ENCODE data around the gene CDC20. TPM values are rescaled to one million over a fixed set of nuclear protein-coding genes. Genes with fewer than 3 reads are reported as not detected.

The CDC20 gene
- total RNA-seq, 1 experiment from 2014 or later: 134 TPM

DNA sequence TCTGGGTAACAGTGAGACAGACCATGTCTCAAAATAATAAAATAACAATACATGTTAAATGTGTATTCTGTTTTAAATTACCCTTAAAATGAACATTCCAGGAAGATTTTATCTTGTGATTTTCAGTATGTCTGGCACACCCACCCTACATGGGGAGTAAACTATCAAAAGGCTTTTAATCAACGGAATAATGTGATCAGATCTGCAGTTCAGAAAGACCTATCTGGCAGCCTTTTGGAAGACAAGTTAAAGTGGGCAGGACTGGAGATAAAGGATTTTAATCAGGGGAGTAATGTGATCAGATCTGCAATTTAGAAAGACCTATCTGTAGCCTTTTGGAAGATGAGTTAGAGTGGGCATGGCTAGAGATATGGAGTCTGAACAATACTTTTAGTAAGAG is 20.7 kb downstream of the CDC20 start:
- H3K27me3 Mint-ChIP-seq (ENCODE audit: unreplicated experiment): no peaks in the 10 kb centered on the region
- CTCF ChIA-PET: no interaction called here
- no peak overlapping the region for H3K4me3 Mint-ChIP-seq (ENCODE audit: low read depth, unreplicated experiment)
- H3K27ac Mint-ChIP-seq (ENCODE audit: unreplicated experiment): no peak overlapping the region
- no peak for TF ChIP-seq CTCF (IDR thresholded peaks at IDR 0.05; ENCODE audit: unreplicated experiment)
- BruUV-seq (replicated peaks): no TSS peak
- H3K4me1 Mint-ChIP-seq (ENCODE audit: low read depth, unreplicated experiment): no peaks in the 10 kb centered on the region
- H3K9me3 Mint-ChIP-seq (ENCODE audit: low read depth, unreplicated experiment): no peaks in the 10 kb centered on the region
- intact Hi-C loops (cut with micrococcal nuclease; ENCODE audit: unreplicated experiment): no loop called here
- no peak for DNase-seq
- H3K36me3 Mint-ChIP-seq (ENCODE audit: insufficient read depth, unreplicated experiment): peaks cover 14% of the 10 kb centered on the region

DNA sequence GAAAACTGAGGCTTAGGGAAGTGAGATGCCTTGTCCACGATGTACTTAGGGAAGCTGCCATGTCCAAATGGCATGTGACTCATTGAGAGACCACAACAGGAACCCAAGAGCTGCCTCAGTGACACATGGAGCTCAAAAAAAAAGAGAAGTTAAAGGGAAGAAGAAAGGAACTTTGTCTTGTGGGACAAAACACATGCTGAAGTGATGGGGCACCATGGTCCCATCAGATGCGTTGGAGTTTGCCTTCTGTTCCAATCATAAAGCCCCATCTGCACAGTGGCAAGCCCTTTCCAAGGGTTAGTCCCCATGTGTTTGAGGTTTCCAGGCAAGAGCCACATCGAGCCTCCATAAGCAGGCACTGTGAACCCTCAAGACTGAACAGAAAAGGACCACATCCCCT is 22.8 kb downstream of the CDC20 start:
- CTCF ChIA-PET: interaction anchor here (0.9 kb wide), 1 partner anchor 37 kb away, joined by 4 read pairs; no protein-coding TSS in a partner anchor
- H3K27me3 Mint-ChIP-seq (ENCODE audit: unreplicated experiment): no peaks in the 10 kb centered on the region
- H3K4me1 Mint-ChIP-seq (ENCODE audit: low read depth, unreplicated experiment): no peaks in the 10 kb centered on the region
- no peak overlapping the region for H3K27ac Mint-ChIP-seq (ENCODE audit: unreplicated experiment)
- intact Hi-C loops (cut with micrococcal nuclease; ENCODE audit: unreplicated experiment): loop anchor here (5.0 kb wide), 1 partner anchor 154 kb away; no protein-coding TSS in a partner anchor
- TF ChIP-seq CTCF (IDR thresholded peaks at IDR 0.05; ENCODE audit: unreplicated experiment): no peak
- no TSS peak for BruUV-seq (replicated peaks)
- no peak for DNase-seq
- no peaks in the 10 kb centered on the region for H3K9me3 Mint-ChIP-seq (ENCODE audit: low read depth, unreplicated experiment)
- H3K36me3 Mint-ChIP-seq (ENCODE audit: insufficient read depth, unreplicated experiment): peaks cover 11% of the 10 kb centered on the region
- no peak overlapping the region for H3K4me3 Mint-ChIP-seq (ENCODE audit: low read depth, unreplicated experiment)

- DNase-seq: no peak
- no peak for TF ChIP-seq CTCF (IDR thresholded peaks at IDR 0.05; ENCODE audit: unreplicated experiment)
- Mint-ChIP-seq H3K27ac (ENCODE audit: unreplicated experiment) (no peak overlapping the region), H3K4me1 (ENCODE audit: low read depth, unreplicated experiment) (no peaks in the 10 kb centered on the region), H3K36me3 (ENCODE audit: insufficient read depth, unreplicated experiment) (peaks cover 9% of the 10 kb centered on the region), H3K9me3 (ENCODE audit: low read depth, unreplicated experiment) (no peaks in the 10 kb centered on the region), H3K27me3 (ENCODE audit: unreplicated experiment) (no peaks in the 10 kb centered on the region), H3K4me3 (ENCODE audit: low read depth, unreplicated experiment) (no peak overlapping the region)
- BruUV-seq (replicated peaks): no TSS peak
- CTCF ChIA-PET: interaction anchor here (0.9 to 1.8 kb wide), 2 partner anchors 37 to 155 kb away, joined by 4 to 15 read pairs; no protein-coding TSS in a partner anchor
- intact Hi-C loops (cut with micrococcal nuclease; ENCODE audit: unreplicated experiment): loop anchor here (5.0 kb wide), 1 partner anchor 155 kb away; no protein-coding TSS in a partner anchor
Measured at GRCh38 chr1:43382027-43382779, 23.4 kb downstream of the CDC20 start.

- no peak overlapping the region for H3K27ac Mint-ChIP-seq (ENCODE audit: unreplicated experiment)
- DNase-seq: no peak
- peaks cover 9% of the 10 kb centered on the region for H3K36me3 Mint-ChIP-seq (ENCODE audit: insufficient read depth, unreplicated experiment)
- no peak for TF ChIP-seq CTCF (IDR thresholded peaks at IDR 0.05; ENCODE audit: unreplicated experiment)
- H3K27me3 Mint-ChIP-seq (ENCODE audit: unreplicated experiment): no peaks in the 10 kb centered on the region
- H3K9me3 Mint-ChIP-seq (ENCODE audit: low read depth, unreplicated experiment): no peaks in the 10 kb centered on the region
- peaks cover 10% of the 10 kb centered on the region for H3K4me1 Mint-ChIP-seq (ENCODE audit: low read depth, unreplicated experiment)
- no peak overlapping the region for H3K4me3 Mint-ChIP-seq (ENCODE audit: low read depth, unreplicated experiment)
- intact Hi-C loops (cut with micrococcal nuclease; ENCODE audit: unreplicated experiment): loop anchor here (5.0 kb wide), 1 partner anchor 156 kb away; no protein-coding TSS in a partner anchor
- no TSS peak for BruUV-seq (replicated peaks)
- CTCF ChIA-PET: interaction anchor here (0.8 to 1.8 kb wide), 7 partner anchors 10 to 156 kb away, joined by 3 to 15 read pairs (median 4); partner anchors contain the start of gene C1orf210
Measured at GRCh38 chr1:43383449-43383848, 24.7 kb downstream of the CDC20 start.
